ENCODE data around the gene SYT14. TPM values are rescaled to one million over a fixed set of nuclear protein-coding genes. Genes with fewer than 3 reads are reported as not detected.

Gene SYT14
- polyA plus RNA-seq, 2 of the 4 experiments (the other 2 are of a cell fraction): 0.01 to 0.06 TPM

- ATAC-seq: no peak
- ChIA-PET POLR2A (no interaction called here), CTCF (no interaction called here)
- no peaks in the 10 kb centered on the region for H3K9me3 ChIP-seq
- H3K27ac ChIP-seq: no peak overlapping the region
- no peak for TF ChIP-seq MYC (IDR thresholded peaks at IDR 0.05; ENCODE audit: borderline replicate concordance, low read length)
- no peak for TF ChIP-seq CEBPB (IDR thresholded peaks at IDR 0.05)
- no peak for TF ChIP-seq CBX2 (IDR thresholded peaks at IDR 0.05; ENCODE audit: borderline replicate concordance, low read depth)
- TF ChIP-seq JUN (IDR thresholded peaks at IDR 0.05): no peak
- no peak for TF ChIP-seq RFX5 (IDR thresholded peaks at IDR 0.05)
- no peak for TF ChIP-seq TP53 (CRISPR knock-in tag; IDR thresholded peaks at IDR 0.05)
- TF ChIP-seq MAX (IDR thresholded peaks at IDR 0.05): no peak
- TF ChIP-seq EHMT2 (IDR thresholded peaks at IDR 0.05; ENCODE audit: low read depth): no peak
- no peak for TF ChIP-seq NR3C1 (IDR thresholded peaks at IDR 0.05)
- no peak for TF ChIP-seq E2F6 (IDR thresholded peaks at IDR 0.05; ENCODE audit: borderline replicate concordance, low read depth)
- TF ChIP-seq POLR2AphosphoS2 (conservative IDR thresholded peaks at IDR 0.05; ENCODE audit: low read length): no peak
- H3K4me3 ChIP-seq: no peak overlapping the region
- DNase-seq (ENCODE audit: low read depth in 1 of 2, low spot score in 1 of 2): no peak
- 50% methylated on average over 3 of the region's 4 CpGs for WGBS (ENCODE audit: missing lambda C conversion rate)
- peaks cover 12% of the 10 kb centered on the region; the same call in 2 of the 3 replicates for H3K4me1 ChIP-seq
- FAIRE-seq: no peak
- no peak overlapping the region for H3K4me2 ChIP-seq
Measured at GRCh38 chr1:210125143-210125542, 187.1 kb downstream of the SYT14 start.

- POLR2A ChIA-PET: no interaction called here
- Histone ChIP-seq H3K4me2 (no peak overlapping the region), H3K4me1 (peaks cover 7% of the 10 kb centered on the region; the same call in 2 of the 3 replicates), H3K9me3 (no peaks in the 10 kb centered on the region), H3K4me3 (no peak overlapping the region), H3K27ac (no peak overlapping the region)
- 27% methylated on average over 4 of the region's 4 CpGs for WGBS (ENCODE audit: missing lambda C conversion rate)
- ATAC-seq (no peak), FAIRE-seq (no peak), DNase-seq (ENCODE audit: low read depth in 1 of 2, low spot score in 1 of 2) (no peak)
- CTCF ChIA-PET: interaction anchor here (1.2 kb wide), 1 partner anchor 14 kb away, joined by 3 read pairs; no protein-coding TSS in a partner anchor
- TF ChIP-seq CBX8 (IDR thresholded peaks at IDR 0.05) (no peak), CBX2 (IDR thresholded peaks at IDR 0.05; ENCODE audit: borderline replicate concordance, low read depth) (no peak), GATA3 (IDR thresholded peaks at IDR 0.05; ENCODE audit: borderline replicate concordance) (no peak), MAFK (IDR thresholded peaks at IDR 0.05; ENCODE audit: partially characterized antibody) (no peak), JUN (IDR thresholded peaks at IDR 0.05) (no peak), RNF2 (IDR thresholded peaks at IDR 0.05; ENCODE audit: borderline replicate concordance, low read depth) (no peak), BCL3 (IDR thresholded peaks at IDR 0.05) (no peak), NPAS2 (CRISPR knock-in tag; IDR thresholded peaks at IDR 0.05; ENCODE audit: borderline replicate concordance) (no peak), FOSB (CRISPR knock-in tag; IDR thresholded peaks at IDR 0.05) (no peak), CHD4 (IDR thresholded peaks at IDR 0.05; ENCODE audit: borderline replicate concordance) (no peak), JUNB (IDR thresholded peaks at IDR 0.05) (no peak), SREBF2 (IDR thresholded peaks at IDR 0.05) (no peak), HMGXB4 (CRISPR knock-in tag; IDR thresholded peaks at IDR 0.05; ENCODE audit: borderline replicate concordance) (no peak), FOXS1 (CRISPR knock-in tag; IDR thresholded peaks at IDR 0.05) (no peak), TP53 (CRISPR knock-in tag; IDR thresholded peaks at IDR 0.05) (no peak), RARB (CRISPR knock-in tag; IDR thresholded peaks at IDR 0.05) (no peak), EHF (CRISPR knock-in tag; IDR thresholded peaks at IDR 0.05) (no peak), EHMT2 (IDR thresholded peaks at IDR 0.05; ENCODE audit: low read depth) (no peak), ZSCAN20 (CRISPR knock-in tag; IDR thresholded peaks at IDR 0.05) (no peak)
Measured at GRCh38 chr1:210129092-210129491, 191.1 kb downstream of the SYT14 start.
